Mesodermal cell (in vitro differentiated cells): ENCODE data around the gene ANKRD17.

Experiments
- H3K27ac ChIP-seq: 2 replicates; pipeline ENCODE4 v1.7.0; 2013; ENCODE audit warnings: mild to moderate bottlenecking, low read depth, low read length, moderate library complexity; ENCODE audit not compliant: severe bottlenecking
- H3K36me3 ChIP-seq: 2 replicates; pipeline ENCODE4 v1.7.1; 2013; ENCODE audit warnings: mild to moderate bottlenecking, low read length, moderate library complexity; ENCODE audit not compliant: control insufficient read depth, insufficient read depth
- H3K4me1 ChIP-seq: one replicate; pipeline ENCODE4 v1.7.1; 2013; ENCODE audit warnings: mild to moderate bottlenecking, low read length; ENCODE audit not compliant: insufficient read depth, control insufficient read depth, poor library complexity, severe bottlenecking
- H3K4me3 ChIP-seq: 2 replicates; pipeline ENCODE4 v1.7.0; 2013; ENCODE audit warnings: low read length, control low read depth, mild to moderate bottlenecking; ENCODE audit not compliant: insufficient read depth, poor library complexity, severe bottlenecking; ENCODE audit errors: extremely low read depth
- H3K9me3 ChIP-seq: 2 replicates; pipeline ENCODE4 v1.7.1; 2013; ENCODE audit warnings: mild to moderate bottlenecking, low read length, moderate library complexity; ENCODE audit not compliant: control insufficient read depth
- WGBS, 2 experiments: methylation state at CpG; one replicate each; pipeline ENCODE4 v1.1.5; 2013; ENCODE audit warnings: missing lambda C conversion rate in 2 of 2; ENCODE audit not compliant: insufficient coverage in 2 of 2; 5-methylcytosine and 5-hydroxymethylcytosine counted together

ANKRD17 gene

DNA sequence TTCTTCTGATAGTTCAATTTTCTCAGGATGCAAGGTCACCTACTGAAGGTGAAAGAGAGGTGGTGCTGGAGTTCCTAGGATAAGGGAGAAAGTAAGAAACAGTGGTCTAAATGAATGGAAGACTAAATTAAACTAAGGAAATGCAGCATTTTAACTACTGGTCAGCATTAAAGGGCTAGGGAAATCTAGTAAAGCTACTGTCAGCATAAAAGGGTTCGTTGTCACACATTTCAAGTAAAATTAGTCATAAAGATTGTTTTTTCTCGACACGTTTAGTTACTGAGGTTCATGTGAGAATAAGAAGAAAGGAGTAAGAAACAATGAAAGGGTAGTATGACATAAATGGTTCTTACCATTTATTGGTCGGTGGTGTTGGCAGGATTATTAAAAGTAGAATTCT, 149.1 kb downstream of the ANKRD17 start:
- 93 to 96% methylated on average over 4 of the region's 4 CpGs for WGBS, 2 experiments
- Histone ChIP-seq H3K36me3 (peaks cover 71% of the 10 kb centered on the region), H3K27ac (no peak overlapping the region), H3K9me3 (no peaks in the 10 kb centered on the region), H3K4me1 (no peaks in the 10 kb centered on the region), H3K4me3 (no peak overlapping the region)

DNA sequence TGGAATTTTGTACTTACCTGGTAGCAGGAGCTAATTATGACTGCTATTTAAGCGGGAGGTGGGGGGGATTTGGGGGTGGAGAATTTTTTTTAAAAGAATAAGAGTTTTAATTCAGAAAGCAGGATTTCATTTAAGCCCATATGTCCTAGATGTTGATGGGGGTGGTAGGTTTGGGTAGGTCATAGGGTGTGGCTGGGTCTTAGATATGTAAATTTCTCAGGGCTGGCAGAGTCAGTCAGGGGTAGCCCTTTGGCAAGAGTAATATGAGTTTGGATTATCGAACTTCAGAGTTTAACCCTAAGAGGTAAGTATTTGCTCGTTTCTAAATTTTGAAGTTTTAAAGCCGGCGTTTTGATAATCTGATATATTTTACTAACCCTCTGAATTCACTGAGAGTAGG, 153.9 kb downstream of the ANKRD17 start:
- WGBS, 2 experiments, result 77 to 84% methylated on average over 2 to 5 of the region's 5 CpGs
- Histone ChIP-seq H3K9me3 (no peaks in the 10 kb centered on the region), H3K27ac (no peak overlapping the region), H3K4me1 (no peaks in the 10 kb centered on the region), H3K36me3 (peaks cover 85% of the 10 kb centered on the region), H3K4me3 (no peak overlapping the region)

DNA sequence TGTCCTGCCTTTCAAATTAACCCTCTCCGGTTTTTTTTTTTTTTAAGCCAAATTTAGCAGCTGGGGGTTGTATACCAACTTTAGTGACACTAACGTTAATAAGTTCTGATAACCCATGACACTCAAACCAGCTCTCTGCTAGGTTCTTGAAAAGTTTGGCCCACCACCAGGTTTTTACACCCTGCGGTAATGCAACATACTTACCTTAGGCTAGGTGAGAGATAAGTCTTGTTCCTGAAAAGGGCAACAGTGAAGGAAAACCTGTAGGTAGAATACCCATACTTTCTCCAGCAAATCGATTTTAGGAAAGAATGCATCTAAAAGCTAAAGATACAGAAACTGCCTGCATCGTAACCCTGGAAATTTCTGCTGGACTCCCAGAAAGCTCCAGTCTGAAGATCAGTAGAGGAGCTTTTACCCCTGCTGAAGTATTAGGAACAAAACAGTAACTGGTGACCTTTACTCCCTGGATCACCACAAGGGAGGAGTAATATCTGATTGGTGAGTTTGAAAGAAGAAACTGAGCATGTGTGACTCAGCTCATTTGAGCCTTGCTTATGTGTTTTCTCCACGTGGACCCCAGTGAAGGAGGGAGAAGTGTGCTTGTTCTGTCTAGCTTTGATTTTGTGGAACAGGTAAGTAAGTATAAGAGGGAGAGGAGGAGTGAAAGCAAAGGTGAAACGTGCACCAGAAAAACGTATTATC, 154.6 kb downstream of the ANKRD17 start:
- H3K27ac ChIP-seq, result peak overlapping the region; percentile 33
- 63 to 84% methylated on average over 2 to 6 of the region's 8 CpGs for WGBS, 2 experiments
- H3K9me3 ChIP-seq, result no peaks in the 10 kb centered on the region
- H3K36me3 ChIP-seq, result peaks cover 85% of the 10 kb centered on the region
- H3K4me3 ChIP-seq, result no peak overlapping the region
- H3K4me1 ChIP-seq, result no peaks in the 10 kb centered on the region

DNA sequence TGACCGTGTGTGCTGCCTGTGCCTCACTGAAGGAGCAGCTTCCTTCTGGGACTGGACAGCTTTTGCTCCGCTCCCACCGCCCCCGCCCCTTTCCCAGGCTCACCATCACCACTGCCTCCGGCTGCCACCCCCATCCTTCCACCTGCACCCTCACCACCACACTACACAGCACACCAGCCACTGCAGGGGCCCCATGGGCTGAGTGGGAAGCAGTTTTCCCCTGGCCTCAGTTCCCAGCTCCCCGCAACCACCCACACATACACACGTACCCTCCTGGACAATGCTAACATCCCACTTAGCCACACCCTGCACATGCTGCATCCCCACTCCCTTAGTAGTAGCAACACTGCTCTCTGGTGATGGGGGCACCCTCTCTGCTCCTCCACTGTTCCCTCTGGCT, 159.5 kb downstream of the ANKRD17 start:
- peaks cover 74% of the 10 kb centered on the region for H3K36me3 ChIP-seq
- no peak overlapping the region for H3K27ac ChIP-seq
- H3K4me1 ChIP-seq, result no peaks in the 10 kb centered on the region
- H3K4me3 ChIP-seq, result no peak overlapping the region
- no peaks in the 10 kb centered on the region for H3K9me3 ChIP-seq
- WGBS, 2 experiments, result 93 to 100% methylated on average over 2 to 4 of the region's 7 CpGs

DNA sequence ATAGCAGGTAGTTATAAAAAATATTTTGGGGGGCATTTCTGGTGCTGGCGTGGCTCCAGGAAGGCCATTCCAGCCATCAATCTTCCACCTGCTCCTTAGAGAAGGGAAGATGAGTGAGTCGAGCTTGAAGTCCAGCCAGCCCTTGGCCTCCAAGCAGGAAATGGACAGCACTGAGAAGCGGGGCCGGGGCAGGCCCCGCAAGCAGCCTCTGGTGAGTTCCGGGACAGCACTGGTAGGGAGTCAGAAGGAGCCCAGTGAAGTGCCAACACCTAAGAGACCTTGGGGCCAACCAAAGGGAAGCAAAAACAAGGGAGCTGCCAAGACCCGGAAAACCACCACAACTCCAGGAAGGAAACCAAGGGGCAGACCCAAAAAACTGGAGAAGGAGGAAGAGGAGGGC, 159.9 kb downstream of the ANKRD17 start:
- whole genome bisulfite sequencing, 2 experiments, result 95 to 98% methylated on average over 5 to 7 of the region's 7 CpGs
- Histone ChIP-seq H3K4me3 (no peak overlapping the region), H3K9me3 (no peaks in the 10 kb centered on the region), H3K27ac (no peak overlapping the region), H3K36me3 (peaks cover 70% of the 10 kb centered on the region), H3K4me1 (no peaks in the 10 kb centered on the region)

DNA sequence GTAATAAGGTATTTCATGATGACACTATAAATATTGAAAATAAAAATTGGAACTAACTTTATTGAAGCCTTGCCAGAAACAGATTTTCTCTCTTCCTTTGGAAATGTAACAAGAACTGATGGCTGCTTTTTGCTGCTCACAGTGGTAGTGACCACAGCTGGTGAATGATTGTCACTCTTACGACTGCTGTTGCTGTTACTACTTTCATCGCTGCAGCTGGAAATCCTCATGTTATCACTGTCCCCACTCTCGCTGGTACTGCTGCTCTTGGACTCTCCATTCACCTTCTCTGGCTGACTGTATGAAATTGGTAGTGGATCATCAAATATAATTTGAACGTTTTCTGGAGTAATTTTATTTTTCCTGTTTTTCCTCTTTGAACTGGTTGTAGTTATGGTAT, 160.6 kb downstream of the ANKRD17 start:
- no peak overlapping the region for H3K4me3 ChIP-seq
- no peaks in the 10 kb centered on the region for H3K4me1 ChIP-seq
- no peaks in the 10 kb centered on the region for H3K9me3 ChIP-seq
- H3K27ac ChIP-seq, result no peak overlapping the region
- H3K36me3 ChIP-seq, result peaks cover 67% of the 10 kb centered on the region
- 97 to 100% methylated on average over 2 to 3 of the region's 4 CpGs for WGBS, 2 experiments

DNA sequence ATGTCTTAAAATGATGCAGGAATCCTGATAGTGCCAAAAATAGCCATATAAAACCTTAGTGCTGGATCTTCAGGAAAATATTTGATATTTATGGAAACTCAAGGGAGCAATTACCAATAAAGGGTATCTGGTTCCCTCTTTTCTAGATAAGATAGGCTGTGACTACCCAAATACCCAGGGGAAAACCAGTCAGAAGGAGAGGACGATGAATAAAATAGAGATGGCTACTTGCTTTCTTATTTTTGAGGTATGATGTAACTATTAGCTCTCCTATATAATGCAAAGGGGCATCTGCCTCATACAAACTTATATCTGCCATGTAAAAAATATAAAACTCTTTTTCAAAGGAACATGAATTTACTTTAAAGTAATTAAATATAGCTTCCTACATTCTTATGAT, 165.7 kb downstream of the ANKRD17 start:
- no CpG with 5 or more reads among the region's 1 CpG for WGBS, 2 experiments
- Histone ChIP-seq H3K27ac (no peak overlapping the region), H3K4me3 (no peak overlapping the region), H3K9me3 (no peaks in the 10 kb centered on the region), H3K4me1 (no peaks in the 10 kb centered on the region), H3K36me3 (peaks cover 61% of the 10 kb centered on the region)

DNA sequence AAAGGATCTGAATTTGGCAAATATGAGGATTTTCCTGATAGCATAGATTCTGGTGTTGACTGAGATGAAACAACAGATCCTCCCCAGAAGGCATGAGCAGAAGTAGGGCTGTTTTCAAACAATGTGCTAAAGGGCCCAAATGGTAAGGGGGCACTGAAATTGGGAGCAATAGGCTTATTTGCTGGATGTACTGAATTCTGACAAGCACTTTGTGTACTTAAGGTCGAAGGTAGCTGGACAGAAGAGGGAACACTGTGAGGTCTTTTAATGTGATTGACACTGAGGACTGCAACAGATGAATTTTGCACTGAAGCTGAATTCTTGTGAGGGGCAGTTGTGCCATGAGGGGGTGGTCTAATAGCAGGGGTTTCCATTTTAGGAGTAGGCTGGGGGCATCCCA, 167.9 kb downstream of the ANKRD17 start:
- H3K36me3 ChIP-seq, result peaks cover 60% of the 10 kb centered on the region
- H3K4me3 ChIP-seq, result no peak overlapping the region
- H3K27ac ChIP-seq, result no peak overlapping the region
- no peaks in the 10 kb centered on the region for H3K9me3 ChIP-seq
- 80 to 89% methylated on average over 1 of the region's 1 CpG for whole genome bisulfite sequencing, 2 experiments
- no peaks in the 10 kb centered on the region for H3K4me1 ChIP-seq

DNA sequence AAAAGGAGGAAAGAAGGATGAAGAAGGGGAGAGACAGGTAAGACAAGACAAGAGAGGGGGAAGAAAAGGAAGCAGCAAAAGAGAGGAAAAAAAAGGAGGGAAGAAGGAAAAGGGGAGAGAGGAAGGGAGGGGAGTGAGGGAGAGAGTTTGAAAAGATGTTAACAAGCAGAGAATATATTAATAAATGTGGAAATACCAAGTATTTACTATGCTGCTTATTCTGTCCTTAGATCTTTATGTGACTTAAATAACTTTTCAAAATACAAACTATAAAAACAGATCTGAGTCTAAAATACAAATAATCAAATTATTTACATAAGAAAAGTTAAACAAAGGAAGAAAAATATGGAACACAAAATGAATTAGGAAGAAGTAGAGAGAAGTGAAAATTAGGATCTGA, 170.7 kb downstream of the ANKRD17 start:
- no peaks in the 10 kb centered on the region for H3K9me3 ChIP-seq
- no peaks in the 10 kb centered on the region for H3K4me1 ChIP-seq
- H3K27ac ChIP-seq, result no peak overlapping the region
- H3K4me3 ChIP-seq, result no peak overlapping the region
- peaks cover 66% of the 10 kb centered on the region for H3K36me3 ChIP-seq

DNA sequence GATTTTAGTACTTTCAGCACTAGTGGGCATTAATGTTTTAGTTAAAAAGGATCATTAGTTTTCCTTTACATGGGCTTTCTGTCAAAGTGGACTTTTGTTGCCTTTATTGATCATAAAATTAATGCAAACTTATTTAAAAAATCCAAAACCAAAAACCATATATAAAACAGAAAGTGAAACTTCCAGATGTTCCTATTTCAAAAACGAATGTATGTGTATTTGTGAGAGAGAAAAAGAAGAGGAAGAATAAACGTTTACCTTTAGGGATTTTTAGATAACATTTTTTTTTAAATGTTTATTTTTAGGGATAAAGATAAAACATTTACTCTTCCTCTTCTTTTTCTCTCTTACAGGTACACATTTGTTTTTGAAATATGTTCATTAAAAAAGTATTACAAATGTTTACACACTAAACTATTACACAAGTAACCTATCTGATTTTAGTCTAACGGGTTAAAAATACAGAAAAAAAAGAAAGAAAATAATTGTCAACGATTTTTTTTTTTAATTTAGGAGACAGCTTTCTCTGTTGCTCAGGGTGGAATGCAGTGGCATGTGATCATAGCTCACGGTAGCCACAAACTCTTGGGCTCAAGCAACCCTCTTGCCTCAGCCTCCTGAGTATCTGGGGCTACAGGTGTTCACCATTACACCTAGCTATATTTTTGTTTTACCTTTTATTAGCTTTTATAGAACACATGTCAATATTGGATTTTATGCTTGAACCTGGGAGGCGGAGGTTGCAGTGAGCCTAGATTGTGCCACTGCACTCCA, 172.3 kb downstream of the ANKRD17 start:
- Histone ChIP-seq H3K9me3 (no peaks in the 10 kb centered on the region), H3K4me3 (no peak overlapping the region), H3K4me1 (no peaks in the 10 kb centered on the region), H3K27ac (no peak overlapping the region), H3K36me3 (peaks cover 61% of the 10 kb centered on the region)
- 85 to 100% methylated on average over 1 to 2 of the region's 6 CpGs for WGBS, 2 experiments

DNA sequence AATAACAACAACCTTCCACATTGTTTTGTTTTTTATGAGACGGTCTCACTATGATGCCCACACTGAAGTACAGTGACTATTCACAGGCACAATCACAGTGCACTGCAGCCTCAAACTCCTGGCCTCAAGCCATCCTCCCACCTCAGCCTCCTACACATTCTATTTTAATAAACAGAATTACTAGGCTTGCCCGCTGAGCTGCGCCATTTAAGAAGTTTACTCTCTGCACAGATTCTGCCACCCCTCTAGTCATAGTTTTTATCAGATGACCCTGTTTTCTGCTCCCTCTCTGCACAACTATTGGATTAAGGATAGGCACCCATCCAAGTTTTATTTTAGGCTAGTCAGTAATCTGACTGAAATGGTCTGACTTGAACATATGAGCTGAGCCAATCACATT, 177.8 kb downstream of the ANKRD17 start:
- Histone ChIP-seq H3K36me3 (peaks cover 76% of the 10 kb centered on the region), H3K4me1 (no peaks in the 10 kb centered on the region), H3K27ac (no peak overlapping the region), H3K9me3 (no peaks in the 10 kb centered on the region), H3K4me3 (no peak overlapping the region)
- 97% methylated on average over 3 of the region's 3 CpGs for WGBS, 2 experiments
